Measurements from ENCODE around the gene GUCY1B1.
"Not testable (repeated sequence)": the region's sequence is repeated elsewhere in the genome, so short reads cannot be mapped to it uniquely, and the experiment has no call there.

Gene GUCY1B1

DNA sequence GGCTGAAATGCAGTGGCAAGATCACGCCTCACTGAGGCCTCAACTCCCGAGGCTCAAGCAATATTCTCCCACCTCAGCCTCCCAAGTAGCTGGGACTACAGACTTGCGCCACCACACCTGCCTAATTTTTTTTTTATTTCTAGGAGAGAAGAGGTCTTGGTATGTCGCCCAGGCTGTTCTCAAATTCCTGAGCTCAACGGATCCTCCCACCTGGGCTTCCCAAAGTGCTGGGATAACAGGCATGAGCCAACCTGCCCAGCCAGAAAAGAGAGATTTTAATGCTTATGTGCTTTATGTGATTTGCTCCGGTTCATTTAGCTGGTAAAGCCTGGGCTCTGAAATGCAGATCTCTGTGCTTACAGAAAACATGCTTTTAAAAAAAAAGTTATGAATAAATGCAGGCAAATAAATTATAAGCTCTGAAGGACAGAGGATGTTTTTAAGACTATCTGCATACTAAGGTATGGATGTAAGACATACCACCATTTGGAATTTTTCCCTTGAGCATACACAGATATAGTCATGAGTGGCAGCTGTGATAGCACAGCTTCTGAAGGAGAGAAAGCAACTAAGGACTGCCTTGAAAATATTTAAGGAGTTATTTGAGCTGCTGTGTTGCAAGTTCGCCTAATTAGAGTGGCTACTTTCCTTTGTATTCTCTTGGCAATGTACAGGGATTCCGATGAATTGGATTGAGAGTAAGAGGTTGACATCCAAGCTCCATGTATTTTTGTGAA lies 13.8 kb downstream of the GUCY1B1 start:
- Histone ChIP-seq H3K9me3 (ENCODE audit: control insufficient read depth, insufficient read depth, low read length) (no peaks in the 10 kb centered on the region), H3K4me1 (ENCODE audit: insufficient read depth, low read length) (no peaks in the 10 kb centered on the region), H3K36me3 (ENCODE audit: insufficient read depth, low read length) (no peaks in the 10 kb centered on the region), H3K9ac (ENCODE audit: low read depth, low read length) (no peak overlapping the region)

DNA sequence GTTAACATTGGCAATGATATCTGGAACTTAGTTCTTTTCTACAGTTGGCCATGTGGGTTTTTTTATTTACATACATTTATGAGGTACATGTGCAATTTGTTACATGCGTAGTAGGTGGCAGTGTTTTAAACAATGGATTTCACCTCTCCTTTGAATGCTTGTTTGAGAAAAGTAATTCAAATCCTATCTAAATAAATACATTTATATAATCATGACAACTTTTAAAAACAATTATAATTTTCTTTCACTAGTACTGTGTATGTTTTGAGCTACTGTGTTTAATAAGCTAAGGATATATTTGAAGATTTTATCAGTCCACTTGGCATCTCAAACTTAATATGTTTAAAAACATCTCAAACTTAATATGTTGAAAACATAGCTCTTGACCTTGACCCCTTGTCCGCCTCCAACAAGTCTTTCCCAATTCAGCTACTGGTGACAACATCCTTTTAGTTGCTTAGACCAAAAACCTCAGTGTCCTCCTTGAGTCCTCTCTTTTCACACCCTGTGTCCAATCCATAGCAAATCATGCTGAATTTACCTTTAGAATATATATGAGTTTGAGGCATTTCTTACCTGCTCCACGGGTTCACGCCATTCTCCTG lies 14.5 kb downstream of the GUCY1B1 start:
- no peaks in the 10 kb centered on the region for H3K36me3 ChIP-seq (ENCODE audit: insufficient read depth, low read length)
- no peaks in the 10 kb centered on the region for H3K4me1 ChIP-seq (ENCODE audit: insufficient read depth, low read length)
- no peak overlapping the region for H3K9ac ChIP-seq (ENCODE audit: low read depth, low read length)
- no peaks in the 10 kb centered on the region for H3K9me3 ChIP-seq (ENCODE audit: control insufficient read depth, insufficient read depth, low read length)

DNA sequence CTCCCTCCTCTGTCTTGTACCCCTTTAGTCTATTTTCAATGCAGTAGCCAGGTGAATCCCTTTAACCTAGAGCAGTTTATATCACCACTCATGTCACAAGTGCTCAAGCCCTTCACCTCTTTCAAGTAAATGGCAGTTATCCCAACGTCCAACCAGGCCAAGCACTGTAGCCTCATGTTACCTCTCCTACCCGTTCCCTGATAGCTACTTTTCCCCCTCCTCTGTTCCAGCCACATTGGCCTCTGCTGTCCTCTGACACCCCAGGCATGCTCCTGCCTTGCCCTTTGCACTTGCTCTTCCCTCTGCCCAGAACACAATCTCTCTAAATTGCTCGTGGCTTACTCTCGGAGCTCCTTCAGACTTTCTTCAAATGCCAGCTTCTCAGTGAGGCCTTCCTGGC lies 15.2 kb downstream of the GUCY1B1 start:
- no peaks in the 10 kb centered on the region for H3K9me3 ChIP-seq (ENCODE audit: control insufficient read depth, insufficient read depth, low read length)
- no peaks in the 10 kb centered on the region for H3K4me1 ChIP-seq (ENCODE audit: insufficient read depth, low read length)
- no peaks in the 10 kb centered on the region for H3K36me3 ChIP-seq (ENCODE audit: insufficient read depth, low read length)
- H3K9ac ChIP-seq (ENCODE audit: low read depth, low read length) = no peak overlapping the region

DNA sequence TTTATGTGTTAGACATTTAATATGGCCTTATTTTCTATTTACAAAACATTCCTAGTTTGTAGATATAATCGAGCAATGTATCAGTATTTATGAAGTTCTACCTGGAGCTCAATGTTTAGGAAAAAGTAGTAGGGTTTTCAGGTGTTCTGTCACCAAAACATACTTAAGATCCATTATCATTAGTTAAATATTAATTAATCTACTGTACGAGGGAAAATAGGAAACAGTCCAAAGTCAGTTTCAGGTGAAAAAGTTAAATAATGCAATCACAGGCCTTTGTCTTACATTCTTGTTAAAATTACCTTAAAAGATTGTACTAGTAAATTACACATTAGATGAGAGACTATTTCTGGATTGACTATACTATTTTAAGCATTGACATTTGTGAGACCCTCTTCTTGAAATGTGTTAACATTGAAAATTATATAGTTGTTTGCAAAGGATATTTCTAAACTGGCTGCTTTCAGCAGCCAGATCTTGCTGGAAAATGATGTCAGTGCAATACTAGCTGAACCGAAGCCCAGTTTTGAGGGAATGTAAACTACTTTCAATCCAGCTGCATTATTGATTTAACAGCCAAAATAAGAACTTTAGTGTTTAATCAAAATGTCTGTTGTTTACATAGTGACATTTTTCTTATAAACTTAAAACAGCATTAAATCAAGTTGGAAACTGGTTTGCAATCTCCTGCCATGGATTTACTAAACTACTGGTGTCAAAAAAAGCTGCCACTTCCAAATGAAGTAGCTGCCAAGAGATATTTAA lies 19.3 kb downstream of the GUCY1B1 start:
- Histone ChIP-seq H3K36me3 (ENCODE audit: insufficient read depth, low read length) (no peaks in the 10 kb centered on the region), H3K9me3 (ENCODE audit: control insufficient read depth, insufficient read depth, low read length) (no peaks in the 10 kb centered on the region)

DNA sequence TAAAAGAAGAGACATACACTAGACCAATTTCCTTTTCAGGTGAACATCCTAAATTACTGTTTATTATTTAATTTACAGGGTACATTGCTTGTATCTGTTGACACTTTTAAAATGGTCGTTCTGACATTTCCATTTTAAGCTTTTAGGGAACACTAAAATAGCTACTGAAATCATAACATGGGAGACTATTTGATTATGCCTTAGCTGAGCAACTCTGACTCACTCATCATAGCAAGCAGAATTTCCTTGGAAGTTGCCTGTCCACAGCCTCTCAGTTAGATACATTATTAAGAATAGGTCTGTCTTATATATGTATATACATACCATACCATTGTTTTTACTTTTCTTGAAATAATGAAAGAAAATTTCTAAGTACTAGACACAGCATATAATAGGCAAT lies 22.0 kb downstream of the GUCY1B1 start:
- H3K36me3 ChIP-seq (ENCODE audit: insufficient read depth, low read length) = no peaks in the 10 kb centered on the region
- H3K9ac ChIP-seq (ENCODE audit: low read depth, low read length) = no peak overlapping the region
- H3K9me3 ChIP-seq (ENCODE audit: control insufficient read depth, insufficient read depth, low read length) = no peaks in the 10 kb centered on the region
- H3K4me1 ChIP-seq (ENCODE audit: insufficient read depth, low read length) = no peaks in the 10 kb centered on the region; the same call in 1 of the 2 replicates

More for the DNA sequence above, 19.3 kb downstream of the GUCY1B1 start:
- H3K4me1 ChIP-seq (ENCODE audit: insufficient read depth, low read length) = no peaks in the 10 kb centered on the region; the same call in 1 of the 2 replicates
- H3K9ac ChIP-seq (ENCODE audit: low read depth, low read length) = no peak overlapping the region

DNA sequence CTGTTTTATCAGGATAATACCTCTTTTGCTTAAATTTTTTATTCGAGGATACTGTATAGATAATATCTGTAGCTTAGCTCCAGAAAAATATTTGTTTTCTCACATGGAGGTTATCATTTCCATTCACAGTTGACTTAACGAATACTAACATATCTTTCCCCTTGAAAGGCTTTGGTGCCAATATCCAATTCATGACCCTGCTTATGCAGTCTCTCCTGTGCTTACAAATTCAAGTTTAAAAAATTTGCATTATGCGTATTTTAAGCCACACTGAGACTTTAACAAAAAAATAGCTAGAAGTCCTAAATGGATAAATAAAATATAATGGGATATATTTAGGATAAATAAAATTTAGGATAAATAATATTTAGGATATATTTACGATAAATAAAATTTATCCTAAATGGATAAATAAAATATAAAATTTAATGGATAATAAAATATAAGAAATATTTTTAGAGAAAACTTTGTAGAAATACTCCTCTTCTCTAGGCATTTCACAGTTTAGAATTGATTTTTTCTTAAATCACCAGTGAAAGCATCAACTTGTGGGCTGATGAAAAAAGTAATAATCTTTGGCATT lies 22.5 kb downstream of the GUCY1B1 start:
- H3K4me1 ChIP-seq (ENCODE audit: insufficient read depth, low read length) = no peaks in the 10 kb centered on the region; the same call in 1 of the 2 replicates
- H3K36me3 ChIP-seq (ENCODE audit: insufficient read depth, low read length) = no peaks in the 10 kb centered on the region
- H3K9ac ChIP-seq (ENCODE audit: low read depth, low read length) = no peak overlapping the region
- no peaks in the 10 kb centered on the region for H3K9me3 ChIP-seq (ENCODE audit: control insufficient read depth, insufficient read depth, low read length)

DNA sequence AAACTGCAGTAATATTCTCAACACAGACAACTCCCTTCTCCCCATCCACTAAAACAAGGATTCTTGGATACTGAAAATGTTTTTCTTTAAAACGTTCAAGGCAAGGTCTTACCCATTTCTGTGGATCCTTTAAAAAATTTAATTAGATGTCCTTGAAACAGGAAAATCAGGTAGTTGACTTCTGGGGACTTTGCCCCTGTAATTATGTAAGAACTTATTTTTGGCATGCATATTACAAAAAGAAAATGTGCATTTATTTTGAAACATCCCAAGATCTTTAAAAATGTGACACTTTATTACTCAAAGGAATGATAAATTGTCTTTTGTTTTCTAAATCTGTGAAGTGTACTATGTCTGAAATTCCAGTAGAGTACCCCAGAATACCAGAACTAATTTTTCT lies 25.8 kb downstream of the GUCY1B1 start:
- Histone ChIP-seq H3K9ac (ENCODE audit: low read depth, low read length) (no peak overlapping the region), H3K9me3 (ENCODE audit: control insufficient read depth, insufficient read depth, low read length) (no peaks in the 10 kb centered on the region), H3K4me1 (ENCODE audit: insufficient read depth, low read length) (no peaks in the 10 kb centered on the region; the same call in 1 of the 2 replicates), H3K36me3 (ENCODE audit: insufficient read depth, low read length) (no peaks in the 10 kb centered on the region)

DNA sequence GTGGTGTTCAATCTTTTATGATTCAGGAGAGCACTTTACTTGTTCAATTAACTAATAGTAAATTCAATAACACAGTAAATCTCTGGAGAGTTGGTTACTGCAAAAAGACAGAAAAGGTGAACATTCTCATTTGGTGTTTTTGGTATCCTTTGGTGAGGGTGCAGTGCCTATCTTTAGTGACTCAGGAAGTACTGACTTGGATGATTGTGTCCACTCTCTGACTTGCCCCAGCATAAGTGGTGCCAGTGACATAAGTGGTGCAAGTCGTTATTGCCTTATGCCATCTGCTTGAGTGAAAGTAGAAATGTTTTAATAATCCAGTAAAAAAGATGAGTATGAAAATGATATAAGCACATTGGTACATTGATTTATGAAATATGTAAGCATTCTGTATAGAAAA lies 27.0 kb downstream of the GUCY1B1 start:
- H3K9ac ChIP-seq (ENCODE audit: low read depth, low read length) = no peak overlapping the region
- H3K36me3 ChIP-seq (ENCODE audit: insufficient read depth, low read length) = no peaks in the 10 kb centered on the region
- no peaks in the 10 kb centered on the region for H3K9me3 ChIP-seq (ENCODE audit: control insufficient read depth, insufficient read depth, low read length)
- no peaks in the 10 kb centered on the region; the same call in 1 of the 2 replicates for H3K4me1 ChIP-seq (ENCODE audit: insufficient read depth, low read length)

DNA sequence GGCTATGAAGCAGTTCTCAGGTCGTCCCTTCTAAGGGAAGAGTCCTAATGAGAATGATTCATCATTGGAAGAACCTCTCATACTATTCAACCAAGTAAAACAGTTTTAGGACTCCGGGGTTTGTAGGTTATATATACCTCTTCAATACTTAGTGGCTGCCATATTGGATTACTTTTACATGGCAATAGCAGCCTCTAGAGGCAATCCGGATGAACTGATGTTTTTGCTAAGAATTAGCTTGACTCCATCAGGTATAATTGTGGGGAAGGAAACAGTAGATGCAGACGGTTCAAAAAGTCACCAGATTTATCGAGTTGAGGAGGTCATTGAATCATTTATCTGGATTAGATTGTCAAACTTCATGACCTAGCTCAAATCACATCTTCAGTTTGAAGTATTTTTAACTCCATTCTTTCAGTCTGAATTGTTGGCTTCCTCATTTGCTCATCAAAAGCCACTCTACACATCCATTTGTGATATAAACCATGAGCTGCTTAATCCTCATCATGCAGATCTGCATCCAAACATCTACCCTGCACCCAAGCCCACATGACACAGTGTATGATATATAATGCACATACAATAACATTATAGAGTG lies 28.4 kb downstream of the GUCY1B1 start:
- H3K9ac ChIP-seq (ENCODE audit: low read depth, low read length) = no peak overlapping the region
- H3K4me1 ChIP-seq (ENCODE audit: insufficient read depth, low read length) = no peaks in the 10 kb centered on the region
- no peaks in the 10 kb centered on the region for H3K9me3 ChIP-seq (ENCODE audit: control insufficient read depth, insufficient read depth, low read length)
- no peaks in the 10 kb centered on the region for H3K36me3 ChIP-seq (ENCODE audit: insufficient read depth, low read length)

DNA sequence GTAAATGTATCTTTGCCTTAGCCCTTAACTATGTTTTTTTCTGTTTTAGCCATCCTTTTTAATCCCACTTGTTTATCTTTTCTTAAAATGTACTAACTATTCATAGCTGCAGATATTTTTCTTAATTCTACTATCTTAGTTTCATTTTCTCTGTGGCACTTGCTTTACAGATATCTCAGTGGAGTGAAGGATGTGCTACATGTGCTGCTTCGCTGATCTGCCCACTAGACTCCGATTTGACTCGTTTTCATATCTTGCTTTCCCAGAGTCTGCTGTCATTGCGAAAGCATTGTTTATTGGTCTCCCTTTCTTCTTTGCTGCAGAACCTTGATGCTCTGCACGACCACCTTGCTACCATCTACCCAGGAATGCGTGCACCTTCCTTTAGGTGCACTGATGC lies 30.6 kb downstream of the GUCY1B1 start:
- H3K4me1 ChIP-seq (ENCODE audit: insufficient read depth, low read length) = no peaks in the 10 kb centered on the region
- H3K36me3 ChIP-seq (ENCODE audit: insufficient read depth, low read length) = no peaks in the 10 kb centered on the region
- no peak overlapping the region for H3K9ac ChIP-seq (ENCODE audit: low read depth, low read length)
- H3K9me3 ChIP-seq (ENCODE audit: control insufficient read depth, insufficient read depth, low read length) = no peaks in the 10 kb centered on the region

DNA sequence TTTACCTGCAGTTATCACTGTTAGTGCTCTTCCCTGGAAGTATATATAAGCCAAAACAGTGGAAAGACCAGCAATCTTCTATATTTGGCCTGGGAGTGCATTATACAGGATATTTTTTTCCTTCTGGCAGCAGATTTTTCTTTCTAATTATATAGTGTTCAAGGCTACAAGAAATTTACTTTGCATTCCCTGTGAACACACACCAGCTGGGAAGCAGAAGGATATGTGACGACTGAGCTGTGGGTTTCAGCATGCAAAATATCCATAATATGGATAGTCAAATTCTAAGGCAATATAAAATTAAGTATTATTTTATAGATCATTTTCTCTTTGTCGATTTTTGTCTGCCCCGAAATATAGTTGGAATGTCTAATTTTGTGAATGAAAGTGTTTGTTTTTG lies 31.2 kb downstream of the GUCY1B1 start:
- Histone ChIP-seq H3K36me3 (ENCODE audit: insufficient read depth, low read length) (no peaks in the 10 kb centered on the region), H3K4me1 (ENCODE audit: insufficient read depth, low read length) (no peaks in the 10 kb centered on the region), H3K9ac (ENCODE audit: low read depth, low read length) (no peak overlapping the region), H3K9me3 (ENCODE audit: control insufficient read depth, insufficient read depth, low read length) (no peaks in the 10 kb centered on the region)

DNA sequence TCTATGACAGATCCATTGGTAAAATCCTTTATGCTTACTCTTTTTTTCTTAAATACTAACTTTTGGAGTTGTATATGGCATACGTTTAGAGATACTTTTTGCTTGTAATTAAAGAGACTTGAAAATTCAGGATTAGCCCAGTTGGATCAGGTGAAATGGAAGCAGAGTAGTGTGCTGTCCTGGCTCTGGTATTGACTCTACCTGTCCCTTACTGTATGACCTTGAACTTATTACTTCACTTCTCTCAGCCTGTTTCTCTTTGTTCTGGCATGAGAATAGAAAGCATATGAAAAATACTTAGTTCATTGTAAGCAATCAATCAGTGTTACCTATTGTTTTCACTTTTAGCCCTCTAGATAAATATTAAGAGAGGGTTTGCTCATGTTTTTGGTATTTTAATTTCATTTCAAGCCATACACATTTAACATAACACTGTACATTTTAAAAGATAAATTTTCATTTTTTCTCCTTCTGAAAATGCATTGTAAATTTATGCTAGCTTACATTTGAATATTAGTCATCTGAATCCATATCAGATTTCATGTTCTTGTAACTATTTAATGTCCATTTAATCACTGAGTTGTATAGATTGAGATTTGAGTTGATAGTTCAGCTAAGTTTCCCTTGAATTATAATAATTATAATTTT lies 35.9 kb downstream of the GUCY1B1 start:
- H3K4me1 ChIP-seq (ENCODE audit: insufficient read depth, low read length) = no peaks in the 10 kb centered on the region
- H3K9ac ChIP-seq (ENCODE audit: low read depth, low read length) = no peak overlapping the region
- H3K9me3 ChIP-seq (ENCODE audit: control insufficient read depth, insufficient read depth, low read length) = no peaks in the 10 kb centered on the region
- no peaks in the 10 kb centered on the region for H3K36me3 ChIP-seq (ENCODE audit: insufficient read depth, low read length)

DNA sequence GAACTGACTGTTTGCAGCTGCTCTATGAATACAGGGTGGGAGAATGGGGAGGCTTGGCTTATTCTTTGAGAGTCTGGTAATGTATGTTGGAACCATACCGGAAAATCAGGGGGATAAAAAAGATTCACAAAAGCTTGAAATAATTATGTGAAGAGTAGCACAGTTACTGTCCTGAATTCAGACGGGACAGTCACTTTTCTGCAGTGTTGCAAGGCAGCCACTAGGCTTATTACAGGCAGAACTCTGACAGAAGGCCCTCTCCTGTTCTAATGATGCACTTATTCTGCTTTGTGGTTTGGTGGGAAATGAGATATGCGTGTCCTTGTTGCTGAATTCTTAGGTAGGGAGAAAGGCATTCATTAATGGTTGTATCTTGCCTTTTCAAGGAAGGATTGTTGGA lies 37.2 kb downstream of the GUCY1B1 start:
- H3K36me3 ChIP-seq (ENCODE audit: insufficient read depth, low read length) = no peaks in the 10 kb centered on the region
- H3K9me3 ChIP-seq (ENCODE audit: control insufficient read depth, insufficient read depth, low read length) = no peaks in the 10 kb centered on the region
- H3K4me1 ChIP-seq (ENCODE audit: insufficient read depth, low read length) = no peaks in the 10 kb centered on the region
- no peak overlapping the region for H3K9ac ChIP-seq (ENCODE audit: low read depth, low read length)

DNA sequence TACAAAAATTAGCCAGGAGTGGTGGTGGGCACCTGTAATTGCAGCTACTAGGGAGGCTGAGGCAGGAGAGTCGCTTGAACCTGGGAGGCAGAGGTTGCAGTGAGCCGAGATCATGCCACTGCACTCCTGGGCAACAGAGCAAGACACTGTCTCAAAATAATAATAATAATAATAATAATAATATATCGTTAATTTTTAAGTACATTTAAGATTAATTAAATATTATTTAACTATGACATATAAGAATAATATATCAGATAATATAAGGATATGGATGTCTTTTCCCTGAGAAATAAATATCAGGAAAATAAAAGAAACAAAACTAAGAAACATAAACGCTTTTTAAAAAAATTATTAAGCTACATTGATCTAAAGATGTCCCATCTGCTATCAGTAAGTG lies 38.8 kb downstream of the GUCY1B1 start:
- not testable (repeated sequence) for H3K9ac ChIP-seq (ENCODE audit: low read depth, low read length); H3K9me3 ChIP-seq (ENCODE audit: control insufficient read depth, insufficient read depth, low read length); H3K4me1 ChIP-seq (ENCODE audit: insufficient read depth, low read length); H3K36me3 ChIP-seq (ENCODE audit: insufficient read depth, low read length)

Data from ES-I3 (cell line).